Panc1 (cell line): ENCODE data around the gene SEMA5B. TPM values are rescaled to one million over a fixed set of nuclear protein-coding genes. Genes with fewer than 3 reads are reported as not detected.

Experiments
- ATAC-seq: fragments of 200-7000 bp; cut with Tn5 transposase; 2 replicates; pipeline ENCODE4 v1.9.1; 2020; ENCODE audit warnings: mild to moderate bottlenecking, moderate library complexity
- BruUV-seq: library from RNA; stranded (reverse); fragments of 400-500 nt; replicated peaks from 2 replicates; lab custom pipeline; 2021; lab: Mats Ljungman, UMichigan
- CTCF ChIA-PET: fragments of 300-600 bp; sonication (Branson Sonifier 250); formaldehyde crosslinking; loops from one replicate; lab custom pipeline; 2022; ENCODE audit warnings: antibody characterized with exemption; lab: Charles Lee
- POLR2A ChIA-PET: fragments of 300-600 bp; sonication (Branson Sonifier 250); formaldehyde crosslinking; loops from one replicate; lab custom pipeline; 2022; ENCODE audit warnings: antibody characterized with exemption; lab: Charles Lee
- DNase-seq: peaks from one replicate; pipeline ENCODE4 v3.0.0-alpha.2; 2010; ENCODE audit warnings: low read depth, low spot score
- H3K27ac ChIP-seq: 2 replicates; pipeline ENCODE4 v1.5.1; 2011; ENCODE audit warnings: mild to moderate bottlenecking, low read length, inconsistent platforms
- H3K27me3 ChIP-seq: fragments of 200-500 bp; sonication (Bioruptor generic); 2 replicates; pipeline ENCODE4 v1.6.0; 2014; ENCODE audit warnings: low read length, inconsistent platforms; ENCODE audit not compliant: control insufficient read depth, insufficient read depth
- H3K36me3 ChIP-seq: fragments of 200-500 bp; sonication (Bioruptor generic); 2 replicates; pipeline ENCODE4 v1.5.1; 2014; ENCODE audit warnings: inconsistent platforms, mild to moderate bottlenecking, low read length, moderate library complexity; ENCODE audit not compliant: control insufficient read depth, insufficient read depth
- H3K4me1 ChIP-seq: 2 replicates; pipeline ENCODE4 v1.5.1; 2011; ENCODE audit warnings: inconsistent platforms, mild to moderate bottlenecking, low read length, moderate library complexity; ENCODE audit not compliant: control insufficient read depth, insufficient read depth
- H3K4me3 ChIP-seq, 2 experiments: 2 replicates each; pipeline ENCODE4 v1.5.1; 2011 to 2012; ENCODE audit warnings: low read depth in 2 of 2, low read length in 2 of 2, mild to moderate bottlenecking in 2 of 2, inconsistent platforms in 1 of 2, moderate library complexity in 1 of 2
- H3K9me3 ChIP-seq: fragments of 200-500 bp; sonication (Bioruptor generic); 2 replicates; pipeline ENCODE4 v1.5.1; 2014; ENCODE audit warnings: low read depth, mild to moderate bottlenecking, inconsistent platforms, low read length, moderate library complexity; ENCODE audit not compliant: control insufficient read depth, insufficient read depth
- POLR2AphosphoS5 ChIP-seq: IDR thresholded peaks from 2 replicates; pipeline ENCODE4 v1.6.1; 2012; ENCODE audit warnings: mild to moderate bottlenecking, low read depth, low read length, moderate library complexity
- SIN3A ChIP-seq: IDR thresholded peaks from 2 replicates; pipeline ENCODE4 v1.6.1; 2012; ENCODE audit warnings: low read depth, mild to moderate bottlenecking, low read length, moderate library complexity, borderline replicate concordance; ENCODE audit not compliant: insufficient read depth
- TCF7L2 ChIP-seq: IDR thresholded peaks from 2 replicates; pipeline ENCODE4 v1.6.1; 2011; ENCODE audit warnings: mild to moderate bottlenecking, low read depth, low read length, inconsistent platforms
- in situ Hi-C: cut with HindIII; loops from 2 replicates; pipeline ENCODE4 v1.10.0; 2016; ENCODE audit warnings: low sequenced_read_pairs, low pct_unique_long_range_greater_than_20kb
- intact Hi-C: fragments of 100-400 bp; cut with micrococcal nuclease; formaldehyde crosslinking; loops from one replicate; pipeline ENCODE4 v1.10.0; 2022; ENCODE audit not compliant: unreplicated experiment
- total RNA-seq: library from RNA; stranded (reverse); gene quantifications from one replicate; pipeline ENCODE4 v1.2.1, GENCODE V29; 2021; ENCODE audit not compliant: unreplicated experiment
- TF ChIP-seq, protein P1 (sequence below): fragments of 450-650 bp; IDR thresholded peaks from 2 replicates; pipeline ENCODE4 v1.5.1; 2017; ENCODE audit warnings: mild to moderate bottlenecking
- TF ChIP-seq, protein P2 (sequence below), 2 experiments: IDR thresholded peaks; 2 replicates each; pipeline ENCODE4 v1.6.1; 2011 to 2012; ENCODE audit warnings: low read depth in 2 of 2, control low read depth in 1 of 2, low read length in 1 of 2, mild to moderate bottlenecking in 1 of 2, moderate library complexity in 1 of 2; ENCODE audit not compliant: insufficient read depth in 1 of 2

Gene SEMA5B
- total RNA-seq, 1 experiment from 2014 or later, result 1.2 TPM

DNA sequence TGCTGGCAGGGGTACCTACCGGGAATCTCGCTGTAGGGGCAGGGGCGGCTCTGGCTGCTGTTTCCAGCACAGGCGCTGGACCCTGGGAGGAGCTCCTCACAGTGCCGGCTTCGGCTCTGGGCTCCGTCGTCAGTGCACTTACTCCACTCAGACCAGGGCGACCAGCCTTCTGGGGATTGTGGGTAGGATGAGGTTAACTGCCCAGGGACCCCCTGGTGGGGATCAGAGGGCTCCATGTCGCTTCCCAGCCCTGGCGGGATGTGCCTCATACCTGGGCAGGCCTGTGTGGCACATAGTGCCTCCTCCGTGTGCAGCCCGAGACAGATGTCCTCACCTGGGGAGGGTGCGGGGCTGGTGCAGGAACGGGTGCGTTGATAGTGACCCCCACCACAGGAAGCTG lies 115.7 kb downstream of the SEMA5B start:
- no peak for ATAC-seq
- Histone ChIP-seq H3K9me3 (no peaks in the 10 kb centered on the region), H3K4me1 (no peaks in the 10 kb centered on the region), H3K27ac (no peak overlapping the region), H3K4me3 (no peak overlapping the region), H3K27me3 (peaks cover 2% of the 10 kb centered on the region; the same call in 1 of the 2 replicates), H3K36me3 (no peaks in the 10 kb centered on the region)
- no TSS peak for BruUV-seq
- intact Hi-C loops, result no loop called here
- ChIA-PET CTCF (no interaction called here), POLR2A (no interaction called here)
- in situ Hi-C loops, result no loop called here
- TF ChIP-seq, protein P1, sequence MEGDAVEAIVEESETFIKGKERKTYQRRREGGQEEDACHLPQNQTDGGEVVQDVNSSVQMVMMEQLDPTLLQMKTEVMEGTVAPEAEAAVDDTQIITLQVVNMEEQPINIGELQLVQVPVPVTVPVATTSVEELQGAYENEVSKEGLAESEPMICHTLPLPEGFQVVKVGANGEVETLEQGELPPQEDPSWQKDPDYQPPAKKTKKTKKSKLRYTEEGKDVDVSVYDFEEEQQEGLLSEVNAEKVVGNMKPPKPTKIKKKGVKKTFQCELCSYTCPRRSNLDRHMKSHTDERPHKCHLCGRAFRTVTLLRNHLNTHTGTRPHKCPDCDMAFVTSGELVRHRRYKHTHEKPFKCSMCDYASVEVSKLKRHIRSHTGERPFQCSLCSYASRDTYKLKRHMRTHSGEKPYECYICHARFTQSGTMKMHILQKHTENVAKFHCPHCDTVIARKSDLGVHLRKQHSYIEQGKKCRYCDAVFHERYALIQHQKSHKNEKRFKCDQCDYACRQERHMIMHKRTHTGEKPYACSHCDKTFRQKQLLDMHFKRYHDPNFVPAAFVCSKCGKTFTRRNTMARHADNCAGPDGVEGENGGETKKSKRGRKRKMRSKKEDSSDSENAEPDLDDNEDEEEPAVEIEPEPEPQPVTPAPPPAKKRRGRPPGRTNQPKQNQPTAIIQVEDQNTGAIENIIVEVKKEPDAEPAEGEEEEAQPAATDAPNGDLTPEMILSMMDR, result no peak
- DNase-seq, result no peak

DNA sequence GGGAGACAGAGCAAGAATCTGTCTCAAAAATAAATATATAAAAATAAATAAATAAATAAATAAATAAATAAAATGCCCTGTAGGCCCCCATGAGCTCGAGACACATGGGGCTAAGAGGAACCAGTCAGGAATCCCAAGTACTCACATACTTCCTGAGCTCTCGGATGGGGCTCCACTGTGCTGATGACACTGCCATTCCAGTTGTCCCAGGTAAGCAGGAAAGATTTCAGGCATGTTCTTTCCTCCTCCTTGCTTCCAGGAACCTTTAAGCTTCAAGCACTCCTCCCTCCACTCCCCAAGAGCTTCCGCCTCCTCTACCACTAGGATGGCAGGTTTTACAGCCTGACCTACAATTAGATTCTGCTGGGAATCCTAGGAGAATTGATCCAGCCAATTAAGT lies 119.3 kb downstream of the SEMA5B start:
- Histone ChIP-seq H3K4me1 (no peaks in the 10 kb centered on the region), H3K27ac (no peak overlapping the region), H3K27me3 (0 out of 2 replicates have a peak, but pooled peaks cover 5% of the 10 kb centered on the region), H3K4me3 (no peak overlapping the region), H3K36me3 (no peaks in the 10 kb centered on the region), H3K9me3 (no peaks in the 10 kb centered on the region)
- in situ Hi-C loops (no loop called here), intact Hi-C loops (no loop called here)
- no peak for ATAC-seq
- POLR2A ChIA-PET, result no interaction called here
- CTCF ChIA-PET, result no interaction called here
- no peak for TF ChIP-seq TCF7L2
- TF ChIP-seq, protein P1, result no peak
- TF ChIP-seq, protein P2, sequence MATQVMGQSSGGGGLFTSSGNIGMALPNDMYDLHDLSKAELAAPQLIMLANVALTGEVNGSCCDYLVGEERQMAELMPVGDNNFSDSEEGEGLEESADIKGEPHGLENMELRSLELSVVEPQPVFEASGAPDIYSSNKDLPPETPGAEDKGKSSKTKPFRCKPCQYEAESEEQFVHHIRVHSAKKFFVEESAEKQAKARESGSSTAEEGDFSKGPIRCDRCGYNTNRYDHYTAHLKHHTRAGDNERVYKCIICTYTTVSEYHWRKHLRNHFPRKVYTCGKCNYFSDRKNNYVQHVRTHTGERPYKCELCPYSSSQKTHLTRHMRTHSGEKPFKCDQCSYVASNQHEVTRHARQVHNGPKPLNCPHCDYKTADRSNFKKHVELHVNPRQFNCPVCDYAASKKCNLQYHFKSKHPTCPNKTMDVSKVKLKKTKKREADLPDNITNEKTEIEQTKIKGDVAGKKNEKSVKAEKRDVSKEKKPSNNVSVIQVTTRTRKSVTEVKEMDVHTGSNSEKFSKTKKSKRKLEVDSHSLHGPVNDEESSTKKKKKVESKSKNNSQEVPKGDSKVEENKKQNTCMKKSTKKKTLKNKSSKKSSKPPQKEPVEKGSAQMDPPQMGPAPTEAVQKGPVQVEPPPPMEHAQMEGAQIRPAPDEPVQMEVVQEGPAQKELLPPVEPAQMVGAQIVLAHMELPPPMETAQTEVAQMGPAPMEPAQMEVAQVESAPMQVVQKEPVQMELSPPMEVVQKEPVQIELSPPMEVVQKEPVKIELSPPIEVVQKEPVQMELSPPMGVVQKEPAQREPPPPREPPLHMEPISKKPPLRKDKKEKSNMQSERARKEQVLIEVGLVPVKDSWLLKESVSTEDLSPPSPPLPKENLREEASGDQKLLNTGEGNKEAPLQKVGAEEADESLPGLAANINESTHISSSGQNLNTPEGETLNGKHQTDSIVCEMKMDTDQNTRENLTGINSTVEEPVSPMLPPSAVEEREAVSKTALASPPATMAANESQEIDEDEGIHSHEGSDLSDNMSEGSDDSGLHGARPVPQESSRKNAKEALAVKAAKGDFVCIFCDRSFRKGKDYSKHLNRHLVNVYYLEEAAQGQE (IDR thresholded peaks at IDR 0.05; ENCODE audit: insufficient read depth in 1 of 2, low read depth in 2 of 2, low read length in 1 of 2), result no peak
- DNase-seq, result no peak
- BruUV-seq, result no TSS peak

DNA sequence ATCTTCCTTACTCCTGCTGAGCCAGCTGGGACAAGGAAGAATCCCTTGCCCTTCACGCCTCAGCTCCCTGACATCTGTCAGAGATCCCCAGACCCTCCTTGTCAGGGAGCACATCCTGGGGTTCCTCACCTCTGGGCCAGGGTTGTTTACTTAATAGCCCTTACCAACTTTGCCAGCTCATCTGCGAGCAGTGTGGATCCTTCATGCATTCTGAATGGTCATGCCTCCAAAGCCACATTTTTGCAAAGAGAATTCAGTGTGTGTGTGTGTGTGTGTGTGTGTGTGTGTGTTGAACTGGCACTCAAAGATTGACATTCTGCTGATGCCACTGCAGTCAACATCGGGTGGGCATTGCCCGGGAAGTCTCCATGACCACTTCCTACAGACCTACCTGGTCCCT lies 120.1 kb downstream of the SEMA5B start:
- TF ChIP-seq, protein P2 (IDR thresholded peaks at IDR 0.05; ENCODE audit: insufficient read depth in 1 of 2, low read depth in 2 of 2, low read length in 1 of 2), result no peak
- TF ChIP-seq, protein P1, result no peak
- TF ChIP-seq POLR2AphosphoS5 (no peak), SIN3A (no peak), TCF7L2 (no peak)
- BruUV-seq, result no TSS peak
- CTCF ChIA-PET, result no interaction called here
- H3K27me3 ChIP-seq, result 0 out of 2 replicates have a peak, but pooled peaks cover 5% of the 10 kb centered on the region
- H3K27ac ChIP-seq, result no peak overlapping the region
- ATAC-seq, result no peak
- no peaks in the 10 kb centered on the region for H3K4me1 ChIP-seq
- no peaks in the 10 kb centered on the region for H3K36me3 ChIP-seq
- intact Hi-C loops, result no loop called here
- POLR2A ChIA-PET, result no interaction called here
- in situ Hi-C loops, result no loop called here
- DNase-seq, result no peak
- no peak overlapping the region for H3K4me3 ChIP-seq
- no peaks in the 10 kb centered on the region for H3K9me3 ChIP-seq
